Adipocyte (in vitro differentiated cells): ENCODE measurements around the gene DPYD.
A peak's percentile ranks its signal among the peaks of the same experiment; 100 is the strongest.

Experiments used
- DNase-seq: peaks from one replicate; pipeline ENCODE4 v3.0.0-alpha.2; 2015; ENCODE audit warnings: low read depth
- H3K27me3 ChIP-seq: replicated peaks from 2 replicates; pipeline ENCODE4 v1.7.0; 2013; ENCODE audit warnings: mild to moderate bottlenecking, low read length, moderate library complexity; ENCODE audit not compliant: control insufficient read depth, insufficient read depth
- H3K36me3 ChIP-seq: 2 replicates; pipeline ENCODE4 v1.7.0; 2013; ENCODE audit warnings: low read length, mild to moderate bottlenecking, moderate library complexity; ENCODE audit not compliant: control insufficient read depth, insufficient read depth, severe bottlenecking
- H3K4me1 ChIP-seq: 2 replicates; pipeline ENCODE4 v1.7.0; 2013; ENCODE audit warnings: mild to moderate bottlenecking, low read length, moderate library complexity; ENCODE audit not compliant: control insufficient read depth, insufficient read depth
- H3K4me3 ChIP-seq: 2 replicates; pipeline ENCODE4 v1.7.0; 2013; ENCODE audit warnings: mild to moderate bottlenecking, low read length, moderate library complexity
- H3K9ac ChIP-seq: 2 replicates; pipeline ENCODE4 v1.7.0; 2013; ENCODE audit warnings: mild to moderate bottlenecking, low read length, moderate library complexity
- H3K9me3 ChIP-seq: 2 replicates; pipeline ENCODE4 v1.7.0; 2013; ENCODE audit warnings: mild to moderate bottlenecking, low read length, moderate library complexity; ENCODE audit not compliant: control insufficient read depth

Gene DPYD

DNA sequence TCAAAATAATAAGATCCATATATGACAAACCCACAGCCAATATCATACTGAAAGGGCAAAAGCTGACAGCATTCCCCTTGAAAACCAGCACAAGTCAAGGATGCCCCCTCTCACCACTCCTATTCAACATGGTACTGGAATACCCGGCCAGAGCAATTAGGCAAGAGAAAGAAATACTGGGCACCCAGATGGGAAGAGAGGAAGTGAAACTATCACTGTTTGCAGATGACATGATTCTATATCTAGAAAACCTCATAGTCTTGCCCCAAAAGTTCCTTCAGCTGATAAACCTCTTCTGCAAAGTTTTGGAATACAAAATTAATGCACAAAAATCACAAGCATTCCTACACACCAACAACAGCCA, 756.6 kb downstream of the DPYD start:
- no peak overlapping the region for H3K9ac ChIP-seq
- no peaks in the 10 kb centered on the region for H3K36me3 ChIP-seq
- peaks cover 3% of the 10 kb centered on the region for H3K9me3 ChIP-seq
- H3K27me3 ChIP-seq, result no peaks in the 10 kb centered on the region
- DNase-seq, result no peak
- peaks cover 7% of the 10 kb centered on the region for H3K4me1 ChIP-seq
- no peak overlapping the region for H3K4me3 ChIP-seq

- Histone ChIP-seq H3K36me3 (no peaks in the 10 kb centered on the region), H3K4me3 (no peak overlapping the region), H3K27me3 (no peaks in the 10 kb centered on the region), H3K9ac (no peak overlapping the region), H3K9me3 (peaks cover 3% of the 10 kb centered on the region), H3K4me1 (peaks cover 7% of the 10 kb centered on the region)
- no peak for DNase-seq
These were observed 757.1 kb downstream of the DPYD start for GRCh38 chr1:97163591-97164275.

GRCh38 chr1:97160818-97161217, 760.0 kb downstream of the DPYD start:
- Histone ChIP-seq H3K9ac (no peak overlapping the region), H3K9me3 (peaks cover 3% of the 10 kb centered on the region), H3K27me3 (no peaks in the 10 kb centered on the region), H3K4me3 (no peak overlapping the region), H3K36me3 (no peaks in the 10 kb centered on the region), H3K4me1 (peaks cover 7% of the 10 kb centered on the region)
- DNase-seq, result peak; percentile 33

DNA sequence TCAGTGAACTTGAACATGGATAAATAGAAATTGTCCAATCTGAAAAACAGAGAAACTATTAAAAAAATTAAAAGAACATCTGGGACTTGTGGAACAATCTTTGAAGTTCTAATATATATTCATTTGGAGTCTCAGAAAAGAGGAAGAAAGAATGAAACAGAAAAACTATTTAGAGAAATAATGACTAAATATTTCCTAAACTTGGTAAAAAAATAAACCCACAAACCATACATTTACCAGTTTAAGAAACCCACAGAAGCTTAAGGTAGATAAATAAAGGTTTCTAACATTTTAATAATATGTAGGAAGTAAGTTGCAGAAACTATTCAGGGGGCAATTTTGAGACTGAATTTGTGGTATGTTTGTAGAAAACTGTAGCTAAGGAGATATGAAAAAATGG, 761.5 kb downstream of the DPYD start:
- DNase-seq, result no peak
- H3K9me3 ChIP-seq, result peaks cover 3% of the 10 kb centered on the region

GRCh38 chr1:97158691-97159096, 762.1 kb downstream of the DPYD start:
- H3K36me3 ChIP-seq, result no peaks in the 10 kb centered on the region
- H3K4me1 ChIP-seq, result peaks cover 7% of the 10 kb centered on the region
- H3K27me3 ChIP-seq, result no peaks in the 10 kb centered on the region
- no peak overlapping the region for H3K9ac ChIP-seq
- peaks cover 3% of the 10 kb centered on the region for H3K9me3 ChIP-seq
- DNase-seq, result no peak
- H3K4me3 ChIP-seq, result no peak overlapping the region

More for the DNA sequence above, 761.5 kb downstream of the DPYD start:
- peaks cover 7% of the 10 kb centered on the region for H3K4me1 ChIP-seq
- H3K27me3 ChIP-seq, result no peaks in the 10 kb centered on the region
- no peaks in the 10 kb centered on the region for H3K36me3 ChIP-seq
- H3K4me3 ChIP-seq, result no peak overlapping the region
- no peak overlapping the region for H3K9ac ChIP-seq

DNA sequence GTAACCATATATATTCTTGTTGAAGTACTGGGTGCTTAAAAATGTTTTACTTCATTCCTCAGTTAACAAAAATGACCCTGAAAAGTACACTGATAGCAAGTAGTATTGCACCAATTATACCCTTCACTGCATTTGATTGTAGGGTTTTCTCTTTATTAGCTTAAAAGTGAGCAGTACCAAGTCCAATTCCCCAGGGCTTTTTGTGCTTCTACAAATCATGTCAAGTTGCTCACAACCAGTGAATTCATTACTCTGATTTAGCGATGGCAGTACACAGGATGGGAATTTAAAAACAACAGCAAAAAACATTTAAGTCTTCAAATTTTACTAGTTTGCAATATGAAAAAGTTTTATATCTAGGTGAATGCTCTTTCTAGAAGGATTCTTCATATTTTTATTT, 762.8 kb downstream of the DPYD start:
- H3K9ac ChIP-seq, result no peak overlapping the region
- no peaks in the 10 kb centered on the region for H3K36me3 ChIP-seq
- no peak for DNase-seq
- H3K9me3 ChIP-seq, result no peaks in the 10 kb centered on the region
- no peaks in the 10 kb centered on the region for H3K27me3 ChIP-seq
- peaks cover 7% of the 10 kb centered on the region for H3K4me1 ChIP-seq
- H3K4me3 ChIP-seq, result no peak overlapping the region

DNA sequence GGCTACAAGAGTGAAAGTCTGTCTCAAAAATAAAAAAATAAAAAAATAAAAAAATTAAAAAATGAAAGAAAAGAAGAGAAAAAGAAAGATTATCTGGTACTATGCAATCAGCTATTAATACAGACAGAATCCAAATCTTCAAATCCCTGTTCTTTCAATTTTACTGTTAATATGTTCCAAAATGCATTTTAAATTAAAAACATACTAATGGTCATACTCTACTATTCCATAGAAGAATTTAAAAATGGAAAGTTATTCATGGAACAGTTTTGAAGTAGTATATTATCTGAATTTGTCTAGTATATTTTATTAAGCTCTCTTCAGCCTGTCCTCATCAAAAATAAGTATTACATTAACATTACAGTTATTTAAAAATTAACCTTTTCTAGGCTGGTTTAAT, 769.2 kb downstream of the DPYD start:
- DNase-seq, result no peak
- no peaks in the 10 kb centered on the region for H3K9me3 ChIP-seq

DNA sequence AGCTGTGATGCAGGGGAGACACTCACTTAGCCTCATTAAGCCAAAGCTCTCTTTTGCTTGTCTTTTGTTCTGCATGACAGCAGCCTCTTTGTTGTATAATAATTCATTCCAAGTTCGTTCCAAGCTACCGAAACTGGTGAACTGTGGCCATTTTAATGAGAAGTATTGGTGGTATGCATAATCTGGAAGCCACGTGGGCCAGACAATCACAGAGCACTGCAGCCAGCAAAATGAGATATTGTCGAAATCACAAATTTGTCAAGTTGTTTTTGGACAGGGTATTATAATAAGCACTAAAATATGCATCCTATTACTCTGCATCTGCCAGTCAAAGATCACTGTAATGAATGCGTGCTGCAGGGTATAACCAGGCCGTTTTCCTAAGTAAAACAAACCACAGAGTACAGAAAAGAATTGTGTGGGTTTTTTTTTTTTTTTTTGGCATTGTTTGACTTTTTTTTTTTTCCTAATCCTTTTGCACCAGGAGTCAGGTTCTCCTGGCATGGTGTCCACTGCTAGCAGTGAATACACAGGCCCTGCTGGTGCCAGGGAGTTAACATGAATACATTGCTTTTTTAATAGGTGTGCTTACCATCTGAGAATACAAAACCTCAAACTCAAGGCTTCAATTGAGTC, 775.4 kb downstream of the DPYD start:
- Histone ChIP-seq H3K27me3 (no peaks in the 10 kb centered on the region), H3K9ac (no peak overlapping the region), H3K4me3 (no peak overlapping the region), H3K9me3 (no peaks in the 10 kb centered on the region), H3K4me1 (peaks cover 27% of the 10 kb centered on the region), H3K36me3 (no peaks in the 10 kb centered on the region)
- peak; percentile 91 for DNase-seq

More for the DNA sequence above, 769.2 kb downstream of the DPYD start:
- Histone ChIP-seq H3K9ac (no peak overlapping the region), H3K27me3 (no peaks in the 10 kb centered on the region), H3K36me3 (no peaks in the 10 kb centered on the region), H3K4me3 (no peak overlapping the region), H3K4me1 (no peaks in the 10 kb centered on the region)

DNA sequence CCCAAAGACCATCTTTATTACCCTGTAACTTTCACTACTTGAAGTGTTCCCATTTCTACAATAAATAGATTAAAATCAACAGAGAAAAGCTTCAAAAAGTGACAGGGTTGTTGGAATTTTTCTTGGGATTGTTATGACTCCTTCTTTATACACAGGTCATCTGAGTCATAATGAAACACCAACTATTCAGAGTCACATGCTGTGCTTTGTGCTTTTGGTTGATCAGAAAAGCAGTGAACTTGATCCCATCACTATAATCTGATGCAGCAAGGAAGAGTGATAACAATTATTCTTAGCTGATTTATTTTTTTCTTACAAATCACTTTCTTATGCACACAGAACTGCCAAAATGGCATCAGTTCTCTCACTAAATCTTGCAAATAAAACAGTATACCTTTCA, 776.3 kb downstream of the DPYD start:
- peak overlapping the region; percentile 10 for H3K4me3 ChIP-seq
- H3K27me3 ChIP-seq, result no peaks in the 10 kb centered on the region
- H3K9ac ChIP-seq, result no peak overlapping the region
- no peaks in the 10 kb centered on the region for H3K36me3 ChIP-seq
- H3K9me3 ChIP-seq, result no peaks in the 10 kb centered on the region
- peak; percentile 46 for DNase-seq
- H3K4me1 ChIP-seq, result peaks cover 31% of the 10 kb centered on the region

DNA sequence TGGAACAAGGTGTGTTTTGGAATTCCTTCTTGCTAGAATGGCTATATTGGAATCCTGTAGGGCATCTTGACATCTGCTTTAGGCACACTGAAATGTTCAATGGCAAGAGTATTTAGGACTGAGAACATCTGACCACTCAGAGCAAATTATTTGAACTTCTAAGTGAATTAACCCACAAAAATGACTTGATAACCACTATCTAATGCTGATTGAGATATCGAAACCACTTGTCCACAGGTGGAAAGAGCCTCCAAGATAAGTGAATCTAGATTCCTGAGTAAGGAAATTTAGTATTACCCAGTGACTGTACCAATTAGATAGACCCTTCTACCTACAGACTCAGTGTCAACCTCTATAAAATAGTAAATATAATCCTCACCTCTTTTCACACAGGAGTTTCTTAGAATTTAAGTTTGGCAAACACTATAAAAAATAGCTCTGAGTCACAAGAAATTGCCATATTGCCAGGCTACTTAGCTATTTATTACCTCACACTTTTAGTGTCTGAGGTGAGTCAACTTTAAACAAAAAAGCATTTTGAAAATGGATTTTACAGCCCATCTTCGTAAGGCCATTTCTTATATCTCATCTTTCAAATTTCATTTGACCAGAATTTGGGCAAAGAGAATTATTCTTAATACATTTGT, 777.5 kb downstream of the DPYD start:
- no peak overlapping the region for H3K4me3 ChIP-seq
- DNase-seq, result no peak
- no peaks in the 10 kb centered on the region for H3K27me3 ChIP-seq
- peaks cover 39% of the 10 kb centered on the region for H3K4me1 ChIP-seq
- H3K36me3 ChIP-seq, result no peaks in the 10 kb centered on the region
- no peaks in the 10 kb centered on the region for H3K9me3 ChIP-seq
- H3K9ac ChIP-seq, result no peak overlapping the region

DNA sequence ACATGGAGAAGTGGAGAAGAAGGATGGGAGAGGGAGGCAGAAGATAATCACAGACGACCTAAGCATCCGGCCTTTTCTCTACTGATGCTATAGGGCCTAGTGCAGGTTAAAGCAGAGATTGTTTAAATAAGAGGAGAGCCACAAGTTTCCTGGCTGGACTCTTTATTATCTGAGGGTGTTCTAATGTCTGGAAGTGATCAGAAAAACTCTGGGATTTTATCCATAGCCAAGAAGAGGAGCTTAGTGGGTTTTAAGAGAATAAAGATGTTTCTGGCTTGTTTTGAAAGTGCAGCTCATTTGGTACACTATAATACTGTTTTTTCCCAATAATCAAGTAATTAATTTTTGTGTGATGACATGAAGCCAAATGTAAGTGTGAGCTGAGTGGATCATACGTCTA, 780.2 kb downstream of the DPYD start:
- Histone ChIP-seq H3K9me3 (no peaks in the 10 kb centered on the region), H3K4me1 (peaks cover 40% of the 10 kb centered on the region), H3K27me3 (no peaks in the 10 kb centered on the region), H3K4me3 (no peak overlapping the region), H3K36me3 (no peaks in the 10 kb centered on the region), H3K9ac (no peak overlapping the region)
- DNase-seq, result no peak
